Duodenal mucosa (tissue), 2 donors: Measurements from ENCODE around the gene CSNK1G3.
"Not testable (repeated sequence)": the region's sequence is repeated elsewhere in the genome, so short reads cannot be mapped to it uniquely, and the experiment has no call there.

Experiments
- H3K27ac ChIP-seq: one replicate; pipeline ENCODE4 v1.7.0; 2013; ENCODE audit warnings: low read depth, low read length
- H3K27me3 ChIP-seq, 2 donors: one replicate each; pipeline ENCODE4 v1.7.0; 2013; ENCODE audit warnings: low read length in 2 of 2, control low read depth in 1 of 2; ENCODE audit not compliant: insufficient read depth in 2 of 2, control insufficient read depth in 1 of 2
- H3K36me3 ChIP-seq, 2 donors: one replicate each; pipeline ENCODE4 v1.7.0; 2013; ENCODE audit warnings: low read length in 2 of 2, control low read depth in 1 of 2; ENCODE audit not compliant: insufficient read depth in 2 of 2, control insufficient read depth in 1 of 2
- H3K4me1 ChIP-seq, 2 donors: one replicate each; pipeline ENCODE4 v1.7.0; 2013; ENCODE audit warnings: low read length in 2 of 2, control low read depth in 1 of 2; ENCODE audit not compliant: insufficient read depth in 2 of 2, control insufficient read depth in 1 of 2
- H3K4me3 ChIP-seq, 2 donors: one replicate each; pipeline ENCODE4 v1.7.0; 2013; ENCODE audit warnings: low read length in 2 of 2, low read depth in 1 of 2
- H3K9ac ChIP-seq, 2 donors: one replicate each; pipeline ENCODE4 v1.7.0; 2013; ENCODE audit warnings: low read length in 2 of 2, low read depth in 1 of 2
- H3K9me3 ChIP-seq, 2 donors: one replicate each; pipeline ENCODE4 v1.7.0; 2013; ENCODE audit warnings: low read length in 2 of 2, control low read depth in 1 of 2; ENCODE audit not compliant: control insufficient read depth in 1 of 2

CSNK1G3 gene

GRCh38 chr5:123511648-123512605 lies at the start of gene CSNK1G3:
CSNK1G3 (plus strand) TSS chr5:123512177; CDS start chr5:123545664, 33,487 bp downstream.
- no peaks in the 10 kb centered on the region for H3K9me3 ChIP-seq

DNA sequence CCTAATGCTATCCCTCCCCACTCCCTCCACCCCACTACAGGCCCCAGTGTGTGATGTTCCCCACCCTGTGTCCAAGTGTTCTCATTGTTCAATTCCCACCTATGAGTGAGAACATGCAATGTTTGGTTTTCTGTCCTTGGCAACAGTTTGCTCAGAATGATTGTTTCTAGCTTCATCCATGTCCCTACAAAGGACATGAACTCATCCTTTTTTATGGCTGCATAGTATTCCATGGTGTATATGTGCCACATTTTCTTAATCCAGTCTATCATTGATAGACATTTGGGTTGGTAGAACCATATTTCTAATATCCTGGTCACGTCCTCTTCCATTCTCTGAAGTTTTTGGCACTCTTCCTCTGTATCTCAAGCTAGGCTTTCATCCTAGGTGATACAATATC lies 45.1 kb upstream of the CSNK1G3 start:
- not testable (repeated sequence) for H3K4me3 ChIP-seq, H3K4me1 ChIP-seq, H3K27me3 ChIP-seq

More at GRCh38 chr5:123511648-123512605, at the start of gene CSNK1G3:
- Histone ChIP-seq H3K36me3 (no peaks in the 10 kb centered on the region), H3K27ac (peak within 1 kb of the TSS; percentile 91), H3K27me3 (no peaks in the 10 kb centered on the region), H3K4me3 (peak within 1 kb of the TSS; percentile 87 to 91), H3K4me1 (peaks cover 14 to 40% of the 10 kb centered on the region in 2 donors), H3K9ac (peak within 1 kb of the TSS; percentile 81 to 86)

GRCh38 chr5:123471385-123471784 lies 40.6 kb upstream of the CSNK1G3 start:
- H3K9ac ChIP-seq = no peak overlapping the region
- H3K9me3 ChIP-seq = no peaks in the 10 kb centered on the region
- no peaks in the 10 kb centered on the region for H3K4me1 ChIP-seq
- no peak overlapping the region for H3K27ac ChIP-seq
- H3K27me3 ChIP-seq = no peaks in the 10 kb centered on the region
- H3K4me3 ChIP-seq = no peak overlapping the region
- no peaks in the 10 kb centered on the region for H3K36me3 ChIP-seq

More for the DNA sequence above, 45.1 kb upstream of the CSNK1G3 start:
- H3K9me3 ChIP-seq, H3K27ac ChIP-seq, H3K9ac ChIP-seq, H3K36me3 ChIP-seq: not testable (repeated sequence)

- Histone ChIP-seq H3K27me3 (no peaks in the 10 kb centered on the region), H3K36me3 (no peaks in the 10 kb centered on the region), H3K9me3 (no peaks in the 10 kb centered on the region), H3K9ac (no peak overlapping the region), H3K27ac (no peak overlapping the region), H3K4me1 (no peaks in the 10 kb centered on the region), H3K4me3 (no peak overlapping the region)
Observed at GRCh38 chr5:123472150-123472924, 39.6 kb upstream of the CSNK1G3 start.

DNA sequence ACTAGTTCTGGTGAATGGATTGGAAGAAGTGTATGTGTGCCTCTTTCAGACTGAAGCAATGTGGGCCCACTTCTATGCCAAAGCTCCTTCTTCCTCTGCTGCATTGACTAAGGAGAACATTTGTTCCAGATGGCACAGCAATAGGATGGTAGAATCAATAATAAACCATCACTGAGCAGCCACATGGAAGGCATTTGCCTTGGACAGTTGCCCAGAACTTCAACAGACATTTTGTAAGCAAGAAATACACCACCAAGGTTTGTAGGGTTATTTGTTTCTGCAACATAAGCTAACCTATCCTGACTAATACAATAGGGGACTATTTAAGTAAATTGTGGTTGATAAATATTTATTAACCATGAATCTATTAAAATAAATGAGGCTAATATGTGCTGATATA lies 37.7 kb upstream of the CSNK1G3 start:
- H3K36me3 ChIP-seq = no peaks in the 10 kb centered on the region
- no peaks in the 10 kb centered on the region for H3K27me3 ChIP-seq
- no peak overlapping the region for H3K9ac ChIP-seq
- no peaks in the 10 kb centered on the region for H3K4me1 ChIP-seq
- no peak overlapping the region for H3K4me3 ChIP-seq
- no peaks in the 10 kb centered on the region for H3K9me3 ChIP-seq
- no peak overlapping the region for H3K27ac ChIP-seq

- H3K9ac ChIP-seq = no peak overlapping the region
- H3K4me1 ChIP-seq = no peaks in the 10 kb centered on the region
- H3K27ac ChIP-seq = no peak overlapping the region
- H3K9me3 ChIP-seq = no peaks in the 10 kb centered on the region
- H3K36me3 ChIP-seq = no peaks in the 10 kb centered on the region
- H3K27me3 ChIP-seq = no peaks in the 10 kb centered on the region
- H3K4me3 ChIP-seq = no peak overlapping the region
Observed at GRCh38 chr5:123476731-123477130, 35.2 kb upstream of the CSNK1G3 start.

DNA sequence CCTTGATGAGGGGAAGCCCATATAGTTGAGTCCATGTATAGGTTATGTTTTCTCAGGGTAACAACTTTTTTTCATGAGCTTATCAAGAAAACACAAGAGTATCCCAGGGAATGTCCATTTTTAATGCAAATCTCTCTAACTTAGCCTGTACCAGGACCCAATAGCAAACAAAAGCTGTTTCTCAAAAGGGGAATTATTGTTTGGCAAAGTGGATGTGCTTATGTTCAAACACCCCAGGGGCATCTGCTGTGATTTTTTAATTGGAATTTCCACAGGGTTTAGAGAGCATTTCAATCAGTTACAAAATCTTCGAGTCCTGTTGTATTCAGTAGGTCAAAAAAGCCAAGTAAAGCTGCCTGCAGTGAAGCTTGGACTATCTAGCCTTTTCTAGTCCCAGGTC lies 33.4 kb upstream of the CSNK1G3 start:
- Histone ChIP-seq H3K4me3 (no peak overlapping the region), H3K9ac (no peak overlapping the region), H3K9me3 (no peaks in the 10 kb centered on the region), H3K4me1 (no peaks in the 10 kb centered on the region), H3K27me3 (no peaks in the 10 kb centered on the region), H3K27ac (no peak overlapping the region), H3K36me3 (no peaks in the 10 kb centered on the region)

DNA sequence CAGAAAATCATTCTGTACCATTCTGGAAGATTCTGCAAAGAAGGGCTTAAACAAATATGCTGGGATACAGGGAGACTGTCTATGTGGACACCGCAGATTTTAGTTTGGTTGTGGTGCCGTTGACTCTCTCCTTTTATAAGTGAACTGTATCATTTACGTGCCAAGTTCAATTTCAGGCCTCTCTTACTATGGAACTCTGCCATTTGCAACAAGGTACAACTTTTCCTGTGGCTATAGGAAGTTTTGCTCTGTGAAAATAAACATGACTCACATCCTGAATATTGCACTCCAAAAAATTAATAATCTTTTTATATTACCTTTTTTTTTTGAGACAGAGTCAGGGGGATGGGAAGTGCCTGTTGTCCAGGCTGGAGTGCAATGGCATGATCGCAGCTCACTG lies 29.7 kb upstream of the CSNK1G3 start:
- no peak overlapping the region for H3K9ac ChIP-seq
- H3K27ac ChIP-seq = no peak overlapping the region
- H3K9me3 ChIP-seq = no peaks in the 10 kb centered on the region
- H3K36me3 ChIP-seq = no peaks in the 10 kb centered on the region
- no peaks in the 10 kb centered on the region for H3K27me3 ChIP-seq
- H3K4me1 ChIP-seq = no peaks in the 10 kb centered on the region
- no peak overlapping the region for H3K4me3 ChIP-seq

GRCh38 chr5:123483446-123484077 lies 28.4 kb upstream of the CSNK1G3 start:
- H3K4me1 ChIP-seq = no peaks in the 10 kb centered on the region
- H3K27me3 ChIP-seq = no peaks in the 10 kb centered on the region
- H3K4me3 ChIP-seq = no peak overlapping the region
- H3K36me3 ChIP-seq = no peaks in the 10 kb centered on the region
- H3K9me3 ChIP-seq = no peaks in the 10 kb centered on the region
- no peak overlapping the region for H3K27ac ChIP-seq
- H3K9ac ChIP-seq = no peak overlapping the region

GRCh38 chr5:123485275-123485674 lies 26.7 kb upstream of the CSNK1G3 start:
- Histone ChIP-seq H3K36me3 (no peaks in the 10 kb centered on the region), H3K4me1 (no peaks in the 10 kb centered on the region), H3K9me3 (no peaks in the 10 kb centered on the region), H3K9ac (no peak overlapping the region), H3K27me3 (no peaks in the 10 kb centered on the region), H3K4me3 (no peak overlapping the region), H3K27ac (no peak overlapping the region)
